ENCODE data around the gene GRM8.

The GRM8 gene

GRCh38 chr7:126436213-126436868, 816.4 kb downstream of the GRM8 start:
- no peak for DNase-seq (ENCODE audit: low read depth)

- peak; percentile 54 for DNase-seq (ENCODE audit: low read depth)
These were observed 826.1 kb downstream of the GRM8 start for GRCh38 chr7:126426652-126427051.

GRCh38 chr7:126424985-126425384, 827.8 kb downstream of the GRM8 start:
- no peak for DNase-seq (ENCODE audit: low read depth)

GRCh38 chr7:126419047-126419446, 833.7 kb downstream of the GRM8 start:
- no peak for DNase-seq (ENCODE audit: low read depth)

GRCh38 chr7:126411821-126412383, 840.8 kb downstream of the GRM8 start:
- peak; percentile 9 for DNase-seq (ENCODE audit: low read depth)

- peak; percentile 22 for DNase-seq (ENCODE audit: low read depth)
These were observed 841.5 kb downstream of the GRM8 start for GRCh38 chr7:126411032-126411820.

GRCh38 chr7:126403040-126403439, 849.7 kb downstream of the GRM8 start:
- DNase-seq (ENCODE audit: low read depth) = no peak

GRCh38 chr7:126401918-126402317, 850.8 kb downstream of the GRM8 start:
- no peak for DNase-seq (ENCODE audit: low read depth)

- DNase-seq (ENCODE audit: low read depth) = no peak
These were observed 853.8 kb downstream of the GRM8 start for GRCh38 chr7:126398851-126399529.

GRCh38 chr7:126398285-126398684, 854.5 kb downstream of the GRM8 start:
- peak; percentile 12 for DNase-seq (ENCODE audit: low read depth)

- peak; percentile 22 for DNase-seq (ENCODE audit: low read depth)
These were observed 858.3 kb downstream of the GRM8 start for GRCh38 chr7:126394406-126394805.

Measured in ELR (cell line).